ENCODE measurements around the gene HEXD. TPM values are rescaled to one million over a fixed set of nuclear protein-coding genes. Genes with fewer than 3 reads are reported as not detected.
A peak's percentile ranks its signal among the peaks of the same experiment; 100 is the strongest.
"Not testable (repeated sequence)": the region's sequence is repeated elsewhere in the genome, so short reads cannot be mapped to it uniquely, and the experiment has no call there.

The HEXD gene
- total RNA-seq, 2 donors from 2014 or later, result 76.1 to 145 TPM

GRCh38 chr17:82449883-82450356, 31.8 kb downstream of the HEXD start:
- no peak for DNase-seq (ENCODE audit: low spot score)
- no peak for TF ChIP-seq POLR2AphosphoS5 (IDR thresholded peaks at IDR 0.05)
- TF ChIP-seq CTCF (IDR thresholded peaks at IDR 0.05), result no peak
- H3K27me3 ChIP-seq (replicated peaks; ENCODE audit: insufficient read depth), result no peaks in the 10 kb centered on the region
- H3K4me3 ChIP-seq, result peak overlapping the region; percentile 72 to 80
- no peaks in the 10 kb centered on the region for H3K36me3 ChIP-seq
- intact Hi-C loops (cut with DNase I), result no loop called here
- WGBS, result 65% methylated on average over 18 of the region's 18 CpGs
- H3K27ac ChIP-seq, result peak overlapping the region; percentile 83 to 84
- H3K4me1 ChIP-seq (replicated peaks), result peaks cover 12% of the 10 kb centered on the region
- H3K9me3 ChIP-seq, result no peaks in the 10 kb centered on the region

DNA sequence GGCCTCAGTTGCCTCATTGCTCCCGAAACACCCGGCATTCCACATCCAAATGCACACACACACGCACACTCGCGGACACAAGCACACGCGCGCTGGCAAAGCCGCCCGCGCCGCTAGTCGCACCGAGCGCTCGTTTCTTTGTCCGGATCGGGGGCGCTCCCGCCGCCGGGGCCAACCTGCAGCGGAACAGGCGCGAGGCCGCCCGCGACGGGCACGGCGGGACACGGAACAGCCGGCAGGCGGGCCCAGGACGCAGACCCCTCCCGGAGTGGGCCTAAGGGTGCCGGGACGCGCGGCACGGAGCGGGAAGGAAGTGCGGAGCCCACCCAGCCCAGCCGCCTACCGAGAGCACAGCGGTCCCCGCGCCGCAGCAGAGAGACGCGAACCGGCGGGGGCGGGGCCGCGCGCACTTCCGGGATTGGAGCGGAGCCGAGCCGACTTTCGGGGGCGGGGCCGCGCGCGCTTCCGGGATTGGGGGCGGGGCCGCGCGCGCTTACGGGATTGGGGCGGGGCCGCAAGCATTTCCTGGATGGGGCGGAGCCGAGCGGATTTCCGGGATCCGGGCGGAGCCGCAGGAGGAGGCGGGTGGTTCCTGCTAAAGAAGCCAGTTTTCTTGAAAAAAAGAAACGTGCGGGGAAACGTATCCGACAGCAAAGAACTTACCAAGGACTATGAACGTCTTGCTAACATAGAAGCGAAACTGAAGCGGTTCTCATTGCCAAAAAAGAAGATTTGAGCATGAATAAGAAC, 32.4 kb downstream of the HEXD start, which contains the start of gene CYBC1:
Gene CYBC1, minus strand, starts transcription at position 396 of the 750 bp plus-strand sequence. CDS start 1,498 bp downstream, outside the sequence.
- WGBS, result under 1% methylated on average over 78 of the region's 91 CpGs
- H3K27ac ChIP-seq, result peak within 1 kb of the TSS; percentile 83 to 84
- DNase-seq (ENCODE audit: low spot score), result peak; percentile 91
- intact Hi-C loops (cut with DNase I), result no loop called here
- TF ChIP-seq CTCF (IDR thresholded peaks at IDR 0.05) (peak in 1 of 4 experiments; percentile 32), POLR2AphosphoS5 (IDR thresholded peaks at IDR 0.05) (peak; percentile 91), POLR2A (IDR thresholded peaks at IDR 0.05) (no peak)
- H3K36me3 ChIP-seq, result no peaks in the 10 kb centered on the region
- peaks cover 12% of the 10 kb centered on the region for H3K4me1 ChIP-seq (replicated peaks)
- H3K9me3 ChIP-seq, result no peaks in the 10 kb centered on the region
- no peaks in the 10 kb centered on the region for H3K27me3 ChIP-seq (replicated peaks; ENCODE audit: insufficient read depth)
- peak within 1 kb of the TSS; percentile 72 to 80 for H3K4me3 ChIP-seq

DNA sequence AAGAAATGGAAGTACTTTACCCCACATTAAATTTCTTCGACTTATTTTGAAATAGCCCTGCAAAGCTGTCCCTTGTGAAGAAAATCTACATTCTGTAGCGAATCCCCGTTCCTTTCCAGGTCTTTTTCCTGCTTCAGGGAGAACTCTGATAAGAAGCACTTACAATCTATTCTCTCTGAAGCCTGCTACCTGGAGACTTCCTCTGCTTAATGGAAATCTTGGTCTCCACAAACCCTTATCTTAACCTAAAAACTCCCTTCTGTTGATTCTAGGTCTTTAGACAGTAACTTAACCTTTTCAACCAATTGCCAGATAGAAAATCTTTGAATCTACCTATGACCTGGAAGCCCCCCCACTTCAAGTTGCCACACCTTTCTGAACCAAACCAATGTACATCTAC, 34.0 kb downstream of the HEXD start:
- no peak for TF ChIP-seq POLR2A (IDR thresholded peaks at IDR 0.05)
- TF ChIP-seq POLR2AphosphoS5 (IDR thresholded peaks at IDR 0.05), result no peak
- TF ChIP-seq CTCF (IDR thresholded peaks at IDR 0.05), result no peak
- H3K9me3 ChIP-seq, result no peaks in the 10 kb centered on the region
- no peak for DNase-seq (ENCODE audit: low spot score)
- WGBS, result 97% methylated on average over 3 of the region's 3 CpGs
- H3K36me3 ChIP-seq, result no peaks in the 10 kb centered on the region
- no peak overlapping the region for H3K27ac ChIP-seq
- H3K4me3 ChIP-seq, result no peak overlapping the region
- intact Hi-C loops (cut with DNase I), result no loop called here
- no peaks in the 10 kb centered on the region for H3K27me3 ChIP-seq (replicated peaks; ENCODE audit: insufficient read depth)
- peaks cover 14% of the 10 kb centered on the region for H3K4me1 ChIP-seq (replicated peaks)

DNA sequence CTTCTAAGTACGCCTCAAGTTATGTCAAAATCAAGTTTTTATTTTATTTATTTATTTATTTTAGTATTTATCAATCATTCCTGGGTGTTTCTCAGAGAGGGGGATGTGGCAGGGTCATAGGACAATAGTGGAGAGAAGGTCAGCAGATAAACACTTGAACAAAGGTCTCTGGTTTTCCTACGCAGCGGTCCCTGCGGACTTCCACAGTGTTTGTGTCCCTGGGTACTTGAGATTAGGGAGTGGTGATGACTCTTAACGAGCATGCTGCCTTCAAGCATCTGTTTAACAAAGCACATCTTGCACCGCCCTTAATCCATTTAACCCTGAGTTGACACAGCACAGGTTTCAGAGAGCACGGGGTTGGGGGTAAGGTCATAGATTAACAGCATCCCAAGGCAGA, 35.0 kb downstream of the HEXD start:
- peaks cover 21% of the 10 kb centered on the region for H3K4me1 ChIP-seq (replicated peaks)
- intact Hi-C loops (cut with DNase I); DNase-seq (ENCODE audit: low spot score); H3K36me3 ChIP-seq; H3K4me3 ChIP-seq; H3K27ac ChIP-seq; H3K27me3 ChIP-seq (replicated peaks; ENCODE audit: insufficient read depth); H3K9me3 ChIP-seq: not testable (repeated sequence)
- 88% methylated on average over 7 of the region's 7 CpGs for WGBS

GRCh38 chr17:82453706-82454105, 35.6 kb downstream of the HEXD start:
- 96% methylated on average over 21 of the region's 21 CpGs for WGBS
- DNase-seq (ENCODE audit: low spot score); H3K4me3 ChIP-seq; H3K27me3 ChIP-seq (replicated peaks; ENCODE audit: insufficient read depth); intact Hi-C loops (cut with DNase I); H3K9me3 ChIP-seq; H3K36me3 ChIP-seq; H3K27ac ChIP-seq: not testable (repeated sequence)
- peaks cover 21% of the 10 kb centered on the region for H3K4me1 ChIP-seq (replicated peaks)
